ENCODE measurements around the gene COQ8A. TPM values are rescaled to one million over a fixed set of nuclear protein-coding genes. Genes with fewer than 3 reads are reported as not detected.
A peak's percentile ranks its signal among the peaks of the same experiment; 100 is the strongest.

Gene COQ8A
- total RNA-seq, 6 experiments from 2014 or later, result 51.6 to 78.1 (median 69.6) TPM

DNA sequence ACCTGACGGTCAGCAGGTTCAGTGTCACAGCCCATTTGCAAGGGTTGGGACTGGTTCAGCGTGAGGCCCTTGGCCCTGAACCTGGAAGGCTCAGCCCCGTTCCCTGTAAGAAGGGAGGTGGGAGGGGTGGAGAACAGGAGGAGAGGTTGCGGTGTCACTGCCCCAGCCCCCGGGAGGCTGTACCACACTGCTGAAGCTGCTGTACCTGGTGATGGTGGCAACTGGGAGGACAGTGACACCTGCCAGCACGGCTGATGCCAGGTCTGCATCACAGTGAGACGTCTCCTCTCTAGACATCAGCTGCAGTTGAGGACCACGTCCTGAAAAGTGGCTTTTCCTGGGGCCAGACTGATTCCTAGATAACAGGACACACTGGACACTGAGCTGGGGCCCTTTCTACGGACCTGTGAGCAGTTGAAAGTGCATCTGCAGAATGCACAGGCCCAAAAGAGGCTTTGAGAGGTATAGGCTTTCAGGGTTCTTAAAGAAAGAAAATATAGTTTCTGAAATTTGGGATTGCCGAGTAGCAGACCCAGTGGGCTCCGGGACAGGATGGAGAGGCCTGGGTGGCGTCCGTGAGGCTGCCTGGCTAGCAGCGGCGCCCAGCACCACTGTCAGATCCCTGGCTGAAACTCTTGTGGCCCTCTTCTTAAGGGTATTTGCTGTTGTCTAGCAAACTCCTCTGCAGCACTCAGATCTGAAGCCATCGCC lies 47.7 kb downstream of the COQ8A start:
- TF ChIP-seq, protein P1, sequence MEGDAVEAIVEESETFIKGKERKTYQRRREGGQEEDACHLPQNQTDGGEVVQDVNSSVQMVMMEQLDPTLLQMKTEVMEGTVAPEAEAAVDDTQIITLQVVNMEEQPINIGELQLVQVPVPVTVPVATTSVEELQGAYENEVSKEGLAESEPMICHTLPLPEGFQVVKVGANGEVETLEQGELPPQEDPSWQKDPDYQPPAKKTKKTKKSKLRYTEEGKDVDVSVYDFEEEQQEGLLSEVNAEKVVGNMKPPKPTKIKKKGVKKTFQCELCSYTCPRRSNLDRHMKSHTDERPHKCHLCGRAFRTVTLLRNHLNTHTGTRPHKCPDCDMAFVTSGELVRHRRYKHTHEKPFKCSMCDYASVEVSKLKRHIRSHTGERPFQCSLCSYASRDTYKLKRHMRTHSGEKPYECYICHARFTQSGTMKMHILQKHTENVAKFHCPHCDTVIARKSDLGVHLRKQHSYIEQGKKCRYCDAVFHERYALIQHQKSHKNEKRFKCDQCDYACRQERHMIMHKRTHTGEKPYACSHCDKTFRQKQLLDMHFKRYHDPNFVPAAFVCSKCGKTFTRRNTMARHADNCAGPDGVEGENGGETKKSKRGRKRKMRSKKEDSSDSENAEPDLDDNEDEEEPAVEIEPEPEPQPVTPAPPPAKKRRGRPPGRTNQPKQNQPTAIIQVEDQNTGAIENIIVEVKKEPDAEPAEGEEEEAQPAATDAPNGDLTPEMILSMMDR (IDR thresholded peaks at IDR 0.05), result no peak
- TF ChIP-seq POLR2A (IDR thresholded peaks at IDR 0.05), result no peak
- H3K27me3 ChIP-seq, result no peaks in the 10 kb centered on the region
- DNase-seq (no peak), ATAC-seq (peak in 1 of 4 donors; percentile 4)
- peaks cover 0 to 23% (median 3%) of the 10 kb centered on the region in 4 donors for H3K4me1 ChIP-seq
- H3K27ac ChIP-seq, result no peak overlapping the region
- no peak overlapping the region for H3K4me3 ChIP-seq
- no peaks in the 10 kb centered on the region for H3K9me3 ChIP-seq
- H3K36me3 ChIP-seq, result peaks cover 0 to 44% (median 13%) of the 10 kb centered on the region in 4 donors
- 92% methylated on average over 6 of the region's 16 CpGs for WGBS (ENCODE audit: insufficient coverage, low coverage, low lambda C conversion rate, missing lambda C conversion rate)
- intact Hi-C loops (cut with DNase I), result no loop called here

DNA sequence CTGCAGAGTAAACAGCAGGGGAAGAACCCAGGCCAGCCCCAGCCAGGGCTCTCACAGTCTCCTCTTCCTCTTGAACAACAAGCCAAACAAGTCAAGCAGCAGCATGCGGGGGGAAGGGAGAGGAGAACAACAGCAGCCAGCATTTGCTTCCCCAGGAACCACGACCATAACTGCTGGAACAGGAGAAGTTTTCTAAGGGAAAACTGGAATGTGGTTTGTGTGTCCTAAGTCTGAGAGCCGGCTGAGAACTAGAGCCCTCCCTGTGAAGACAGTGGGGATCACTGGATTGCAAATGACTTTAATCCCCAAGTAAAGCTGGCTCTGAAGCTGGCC lies 48.2 kb downstream of the COQ8A start:
- Histone ChIP-seq H3K4me3 (no peak overlapping the region), H3K36me3 (peaks cover 0 to 38% (median 12%) of the 10 kb centered on the region in 4 donors), H3K27me3 (no peaks in the 10 kb centered on the region), H3K4me1 (peaks cover 0 to 23% (median 3%) of the 10 kb centered on the region in 4 donors), H3K9me3 (no peaks in the 10 kb centered on the region), H3K27ac (no peak overlapping the region)
- TF ChIP-seq, protein P1 (IDR thresholded peaks at IDR 0.05), result no peak
- TF ChIP-seq POLR2A (IDR thresholded peaks at IDR 0.05), result no peak
- intact Hi-C loops (cut with DNase I), result no loop called here
- WGBS (ENCODE audit: insufficient coverage, low coverage, low lambda C conversion rate, missing lambda C conversion rate), result 53% methylated on average over 3 of the region's 3 CpGs
- peak in 2 of 4 donors; percentile 4 to 26 for ATAC-seq
- no peak for DNase-seq

DNA sequence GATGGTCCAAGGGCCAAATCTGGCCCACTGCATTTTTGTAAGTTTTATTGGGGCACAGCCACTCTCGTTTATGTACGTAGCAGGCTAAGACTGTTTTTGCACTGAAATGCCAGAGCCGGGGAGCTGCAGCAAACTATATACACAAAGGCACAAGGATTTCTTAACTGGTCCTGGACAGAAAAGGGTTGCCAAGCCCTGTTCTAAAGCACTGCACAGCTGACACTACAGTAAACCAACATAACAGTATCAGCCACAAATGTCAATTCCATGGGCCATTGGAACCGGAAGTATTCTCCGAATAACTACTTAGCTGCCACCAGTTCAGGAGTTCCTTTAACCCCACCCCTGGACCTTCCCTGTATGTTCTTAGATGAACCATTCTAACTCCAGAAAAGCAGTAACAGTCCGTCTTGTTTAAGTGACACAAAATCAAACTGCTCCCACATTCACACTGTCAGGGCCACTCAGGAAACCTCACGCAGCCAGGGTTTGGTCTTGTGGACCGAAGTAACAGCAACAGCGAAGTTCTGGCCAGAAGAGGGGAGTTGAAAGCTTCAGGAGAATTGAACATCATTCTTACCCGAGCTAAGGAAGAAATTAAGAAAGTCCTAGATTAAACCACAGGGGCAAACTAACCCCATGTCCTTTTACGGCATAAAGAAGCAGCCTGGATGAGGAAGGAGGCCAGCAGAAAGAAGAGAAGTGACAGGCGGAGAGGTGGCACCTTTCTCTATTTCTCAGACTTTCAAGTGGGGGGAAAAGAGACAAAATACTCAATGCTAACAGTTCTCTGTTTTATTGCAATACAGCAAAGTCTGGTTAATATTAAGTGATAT lies 49.2 kb downstream of the COQ8A start:
- H3K9me3 ChIP-seq, result no peaks in the 10 kb centered on the region
- intact Hi-C loops (cut with DNase I), result no loop called here
- 71% methylated on average over 12 of the region's 12 CpGs for WGBS (ENCODE audit: insufficient coverage, low coverage, low lambda C conversion rate, missing lambda C conversion rate)
- H3K27ac ChIP-seq, result peak overlapping the region in 2 of 3 donors; percentile 37 to 56
- H3K36me3 ChIP-seq, result peaks cover 0 to 30% (median 11%) of the 10 kb centered on the region in 4 donors
- H3K27me3 ChIP-seq, result no peaks in the 10 kb centered on the region
- peaks cover 0 to 23% (median 3%) of the 10 kb centered on the region in 4 donors for H3K4me1 ChIP-seq
- ATAC-seq, result peak in 1 of 4 donors; percentile 8
- no peak for DNase-seq
- no peak overlapping the region for H3K4me3 ChIP-seq
- TF ChIP-seq, protein P1 (IDR thresholded peaks at IDR 0.05), result no peak
- no peak for TF ChIP-seq POLR2A (IDR thresholded peaks at IDR 0.05)

DNA sequence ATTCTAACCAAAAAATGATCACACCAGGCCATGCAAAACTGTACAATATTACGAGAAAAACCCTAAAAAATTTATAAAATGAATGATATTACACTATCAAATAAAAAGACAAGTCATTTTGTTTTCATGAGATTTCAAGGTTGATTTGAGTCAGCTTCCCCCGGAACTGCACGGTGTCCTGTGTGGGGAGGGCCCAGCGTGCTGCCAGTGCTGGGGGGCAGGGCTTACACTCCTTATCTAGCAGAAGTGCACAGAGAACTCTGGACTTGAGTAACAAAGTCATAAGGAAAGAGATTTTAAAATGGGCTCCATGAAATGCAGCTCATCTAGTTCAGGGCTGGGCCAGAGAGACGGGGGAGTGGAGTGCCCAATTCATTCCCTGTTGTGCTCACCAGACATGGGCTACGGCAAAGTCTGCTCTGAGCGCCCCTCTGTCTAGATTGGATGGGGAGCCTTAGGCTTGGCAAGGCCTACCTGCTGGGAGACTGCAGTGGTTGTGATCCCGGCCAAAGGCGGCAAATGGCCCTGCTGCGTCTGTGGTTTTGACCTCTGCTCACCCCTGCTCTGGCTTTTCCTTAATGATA lies 50.1 kb downstream of the COQ8A start:
- TF ChIP-seq, protein P1 (IDR thresholded peaks at IDR 0.05), result no peak
- no peak for TF ChIP-seq POLR2A (IDR thresholded peaks at IDR 0.05)
- peaks cover 0 to 23% (median 3%) of the 10 kb centered on the region in 4 donors for H3K4me1 ChIP-seq
- no peaks in the 10 kb centered on the region for H3K9me3 ChIP-seq
- DNase-seq (peak; percentile 64 to 80 (median 67)), ATAC-seq (peak; percentile 71 to 84 (median 78))
- H3K36me3 ChIP-seq, result peaks cover 0 to 22% (median 7%) of the 10 kb centered on the region in 4 donors
- intact Hi-C loops (cut with DNase I), result no loop called here
- H3K27ac ChIP-seq, result peak overlapping the region in 1 of 3 donors; percentile 56
- 51% methylated on average over 8 of the region's 10 CpGs for WGBS (ENCODE audit: insufficient coverage, low coverage, low lambda C conversion rate, missing lambda C conversion rate)
- no peaks in the 10 kb centered on the region for H3K27me3 ChIP-seq
- H3K4me3 ChIP-seq, result no peak overlapping the region
